Mammary epithelial cell (primary cell): ENCODE data around the gene PLEKHS1.

Experiments
- CTCF ChIP-seq, 2 donors: IDR thresholded peaks in 1 of 2; conservative IDR thresholded peaks in 1 of 2; 2 replicates each; pipeline ENCODE4 v1.5.1; 2011 to 2012; ENCODE audit warnings: inconsistent platforms in 2 of 2, low read length in 2 of 2, mild to moderate bottlenecking in 2 of 2, control low read depth in 1 of 2, low read depth in 1 of 2; ENCODE audit not compliant: insufficient read depth in 1 of 2; ENCODE audit errors: extremely low read depth in 1 of 2
- EZH2 ChIP-seq: IDR thresholded peaks from 2 replicates; pipeline ENCODE4 v1.6.1; 2012; ENCODE audit warnings: low read length, inconsistent platforms, borderline replicate concordance

DNA sequence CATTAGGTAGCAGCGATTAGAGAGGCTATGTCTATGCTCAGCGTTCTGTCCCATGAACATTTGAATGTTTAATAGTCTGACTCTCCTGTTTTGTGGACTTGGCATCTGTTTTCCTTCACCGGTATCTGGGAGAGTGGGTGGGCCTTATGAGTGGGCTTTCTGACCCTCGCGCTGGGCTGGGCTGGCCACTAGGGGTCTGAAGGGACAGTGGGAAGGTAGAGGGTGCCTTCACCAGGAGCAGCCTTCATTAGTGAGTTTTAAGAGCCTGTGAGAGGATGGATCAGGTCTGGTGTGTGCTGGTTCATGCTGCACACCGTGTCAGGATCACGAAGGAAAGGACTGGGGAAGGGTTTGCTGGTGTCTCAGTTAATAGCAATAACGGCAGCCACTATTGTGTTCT is 69.0 kb downstream of the PLEKHS1 start:
- TF ChIP-seq CTCF (conservative IDR thresholded peaks at IDR 0.05 in 1 of 2, IDR thresholded peaks at IDR 0.05 in 1 of 2; ENCODE audit: extremely low read depth in 1 of 2, insufficient read depth in 1 of 2, low read depth in 1 of 2, low read length in 2 of 2) = peak in 1 of 2 donors; percentile 2
- TF ChIP-seq EZH2 = no peak
